Measurements from ENCODE around the gene NPR2.

NPR2 gene

GRCh38 chr9:35834260-35835215, 43.1 kb downstream of the NPR2 start:
- no peak for DNase-seq (ENCODE audit: low read depth)
- no peak overlapping the region for H3K4me3 ChIP-seq (ENCODE audit: low read depth, low read length)
- TF ChIP-seq, protein P1, sequence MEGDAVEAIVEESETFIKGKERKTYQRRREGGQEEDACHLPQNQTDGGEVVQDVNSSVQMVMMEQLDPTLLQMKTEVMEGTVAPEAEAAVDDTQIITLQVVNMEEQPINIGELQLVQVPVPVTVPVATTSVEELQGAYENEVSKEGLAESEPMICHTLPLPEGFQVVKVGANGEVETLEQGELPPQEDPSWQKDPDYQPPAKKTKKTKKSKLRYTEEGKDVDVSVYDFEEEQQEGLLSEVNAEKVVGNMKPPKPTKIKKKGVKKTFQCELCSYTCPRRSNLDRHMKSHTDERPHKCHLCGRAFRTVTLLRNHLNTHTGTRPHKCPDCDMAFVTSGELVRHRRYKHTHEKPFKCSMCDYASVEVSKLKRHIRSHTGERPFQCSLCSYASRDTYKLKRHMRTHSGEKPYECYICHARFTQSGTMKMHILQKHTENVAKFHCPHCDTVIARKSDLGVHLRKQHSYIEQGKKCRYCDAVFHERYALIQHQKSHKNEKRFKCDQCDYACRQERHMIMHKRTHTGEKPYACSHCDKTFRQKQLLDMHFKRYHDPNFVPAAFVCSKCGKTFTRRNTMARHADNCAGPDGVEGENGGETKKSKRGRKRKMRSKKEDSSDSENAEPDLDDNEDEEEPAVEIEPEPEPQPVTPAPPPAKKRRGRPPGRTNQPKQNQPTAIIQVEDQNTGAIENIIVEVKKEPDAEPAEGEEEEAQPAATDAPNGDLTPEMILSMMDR (conservative IDR thresholded peaks at IDR 0.05; ENCODE audit: low read depth, low read length) = no peak

GRCh38 chr9:35835216-35835632, 43.8 kb downstream of the NPR2 start:
- TF ChIP-seq, protein P1 (conservative IDR thresholded peaks at IDR 0.05; ENCODE audit: low read depth, low read length) = peak; percentile 40
- DNase-seq (ENCODE audit: low read depth) = peak; percentile 12
- no peak overlapping the region for H3K4me3 ChIP-seq (ENCODE audit: low read depth, low read length)

GRCh38 chr9:35835766-35836165, 44.4 kb downstream of the NPR2 start:
- DNase-seq (ENCODE audit: low read depth) = no peak
- H3K4me3 ChIP-seq (ENCODE audit: low read depth, low read length) = no peak overlapping the region
- TF ChIP-seq, protein P1 (conservative IDR thresholded peaks at IDR 0.05; ENCODE audit: low read depth, low read length) = no peak

DNA sequence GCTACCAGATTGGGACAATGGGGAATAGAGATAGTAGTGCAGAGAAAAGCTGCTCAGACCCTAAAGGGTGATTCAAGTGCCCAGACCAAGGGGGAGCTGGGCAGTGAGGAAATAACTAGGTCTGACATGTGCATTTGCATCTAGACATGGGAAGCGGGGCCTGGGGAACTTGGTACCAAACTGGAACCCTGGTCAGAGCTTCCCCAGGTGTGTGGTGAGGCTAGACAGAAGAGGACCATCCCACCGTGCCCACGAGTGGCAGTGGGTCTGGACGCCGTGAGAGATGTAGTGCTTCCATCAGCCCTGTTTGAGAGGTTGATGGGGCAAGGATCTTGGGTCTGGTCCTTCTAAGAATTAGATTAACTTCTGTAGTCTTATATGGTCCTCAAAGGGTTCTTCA, 45.2 kb downstream of the NPR2 start:
- no peak for DNase-seq (ENCODE audit: low read depth)
- no peak overlapping the region for H3K4me3 ChIP-seq (ENCODE audit: low read depth, low read length)
- TF ChIP-seq, protein P1 (conservative IDR thresholded peaks at IDR 0.05; ENCODE audit: low read depth, low read length) = no peak

DNA sequence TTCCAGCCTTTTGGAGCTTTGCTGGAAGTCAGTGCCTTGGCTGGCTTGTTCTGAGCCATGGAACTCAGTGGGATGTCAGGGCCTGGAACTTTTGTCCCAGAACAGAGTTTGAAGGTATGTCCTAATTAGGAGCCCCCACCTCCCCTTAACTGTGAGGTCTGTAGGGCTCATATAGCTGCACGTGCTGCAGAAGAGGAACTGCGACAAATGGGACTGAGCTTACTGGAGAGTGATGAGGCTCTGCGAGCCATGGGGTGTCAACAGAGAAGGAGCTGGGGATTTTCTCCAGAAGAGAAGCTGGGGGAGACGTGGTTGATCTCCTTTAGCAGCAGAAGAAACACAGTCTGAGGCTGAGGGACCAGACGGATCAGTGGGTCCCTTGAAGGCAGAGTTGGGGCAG, 48.5 kb downstream of the NPR2 start:
- no peak for DNase-seq (ENCODE audit: low read depth)
- no peak overlapping the region for H3K4me3 ChIP-seq (ENCODE audit: low read depth, low read length)
- TF ChIP-seq, protein P1 (conservative IDR thresholded peaks at IDR 0.05; ENCODE audit: low read depth, low read length) = no peak

DNA sequence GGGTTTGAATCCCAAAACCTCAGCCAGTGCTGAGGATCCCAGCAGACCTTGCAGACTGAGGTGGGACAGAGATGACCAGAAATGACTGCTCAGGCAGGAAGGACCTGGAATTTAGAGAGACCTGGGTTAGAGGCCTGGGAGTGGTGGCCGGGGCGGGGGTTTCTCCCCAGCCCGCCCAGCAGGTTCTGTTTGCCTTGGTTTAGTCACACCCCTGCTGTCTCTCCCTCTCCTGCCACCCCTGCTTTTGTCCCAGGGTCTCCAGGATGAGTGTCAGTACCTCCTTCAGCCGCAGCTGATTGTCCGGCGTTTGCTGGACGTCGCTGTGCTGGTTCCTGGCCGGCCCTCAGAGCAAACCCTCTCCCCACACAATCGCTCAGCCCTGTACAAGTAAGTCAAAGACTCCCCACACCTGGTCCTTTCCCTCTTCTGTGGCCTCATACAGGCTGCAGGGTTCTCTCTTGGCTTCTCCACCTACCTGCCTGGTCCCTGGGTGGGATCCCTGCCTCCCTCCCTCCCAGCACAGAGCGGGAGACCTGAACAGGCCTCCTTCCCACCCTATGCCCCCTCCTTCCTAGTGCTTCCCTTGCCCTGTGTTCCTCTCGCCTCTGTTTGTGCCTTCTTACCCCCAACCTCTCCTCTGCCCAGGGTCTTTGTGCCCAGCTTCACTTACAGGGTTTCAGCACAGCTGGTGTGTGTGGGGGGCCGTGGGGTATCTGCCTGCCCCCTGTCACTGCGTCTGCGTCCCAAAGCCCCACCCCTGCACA, 49.7 kb downstream of the NPR2 start:
- TF ChIP-seq, protein P1 (conservative IDR thresholded peaks at IDR 0.05; ENCODE audit: low read depth, low read length) = no peak
- DNase-seq (ENCODE audit: low read depth) = no peak

More for the DNA sequence above, 49.7 kb downstream of the NPR2 start:
- H3K4me3 ChIP-seq (ENCODE audit: low read depth, low read length) = no peak overlapping the region
